AG04450 (cell line): Measurements from ENCODE around the gene CFAP58. TPM values are rescaled to one million over a fixed set of nuclear protein-coding genes. Genes with fewer than 3 reads are reported as not detected.

Source experiments
- CTCF ChIA-PET: fragments of 300-600, 350-600 bp; formaldehyde crosslinking; extraction: SDS; loops from one replicate; lab custom pipeline; 2022; ENCODE audit warnings: antibody characterized with exemption, inconsistent platforms; lab: Charles Lee
- POLR2A ChIA-PET: fragments of 350-600 bp; formaldehyde crosslinking; extraction: SDS; loops from one replicate; lab custom pipeline; 2021; ENCODE audit warnings: antibody characterized with exemption, inconsistent platforms; lab: Yijun Ruan, JAX
- DNase-seq: peaks from one replicate; pipeline ENCODE4 v3.0.0-alpha.2; 2011; ENCODE audit warnings: low read depth, low spot score
- H3K27ac ChIP-seq: one replicate; pipeline ENCODE4 v1.5.1; 2012; ENCODE audit warnings: low read depth, low read length, control low read depth
- H3K27me3 ChIP-seq: one replicate; pipeline ENCODE4 v1.6.0; 2012; ENCODE audit warnings: low read length; ENCODE audit not compliant: control insufficient read depth, insufficient read depth
- H3K4me3 ChIP-seq: 2 replicates; pipeline ENCODE4 v1.5.1; 2011; ENCODE audit warnings: mild to moderate bottlenecking, low read depth, low read length, control low read depth
- H3K9me3 ChIP-seq: 2 replicates; pipeline ENCODE4 v1.5.1; 2012; ENCODE audit warnings: low read length; ENCODE audit not compliant: control insufficient read depth, insufficient read depth
- polyA plus RNA-seq: library from polyadenylated mRNA; depleted of rRNA; stranded (reverse); fragments of >200 nt; gene quantifications from 2 replicates; pipeline ENCODE4 v1.2.3, GENCODE V29; 2011
- TF ChIP-seq, protein P1 (sequence below): IDR thresholded peaks from 2 replicates; pipeline ENCODE4 v1.5.1; 2011; ENCODE audit warnings: low read depth, low read length, control low read depth, inconsistent platforms

The CFAP58 gene
- polyA plus RNA-seq, 1 experiment: 0.51 TPM

DNA sequence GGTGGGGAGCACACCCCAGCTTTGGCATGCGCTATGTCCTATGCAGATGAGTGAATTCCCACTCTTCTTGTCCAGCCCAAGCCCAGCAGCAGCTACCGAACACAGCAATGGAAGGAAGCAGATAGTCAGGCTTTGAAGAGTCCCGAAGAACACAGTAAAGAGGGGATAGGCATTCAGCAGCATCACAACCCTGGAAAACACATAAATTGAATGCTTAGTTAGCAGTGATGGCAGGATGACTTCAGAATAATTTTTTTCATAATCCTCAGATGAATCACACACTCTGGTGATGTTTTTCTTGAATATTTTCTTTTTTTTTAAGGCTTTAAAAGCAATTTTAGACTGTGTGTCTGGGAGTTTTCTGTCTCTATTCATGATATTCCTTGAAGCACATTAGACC is 95.8 kb downstream of the CFAP58 start:
- H3K9me3 ChIP-seq: no peaks in the 10 kb centered on the region
- no peak overlapping the region for H3K4me3 ChIP-seq
- no peak overlapping the region for H3K27ac ChIP-seq
- POLR2A ChIA-PET: no interaction called here
- no peaks in the 10 kb centered on the region for H3K27me3 ChIP-seq
- DNase-seq: no peak
- TF ChIP-seq, protein P1, sequence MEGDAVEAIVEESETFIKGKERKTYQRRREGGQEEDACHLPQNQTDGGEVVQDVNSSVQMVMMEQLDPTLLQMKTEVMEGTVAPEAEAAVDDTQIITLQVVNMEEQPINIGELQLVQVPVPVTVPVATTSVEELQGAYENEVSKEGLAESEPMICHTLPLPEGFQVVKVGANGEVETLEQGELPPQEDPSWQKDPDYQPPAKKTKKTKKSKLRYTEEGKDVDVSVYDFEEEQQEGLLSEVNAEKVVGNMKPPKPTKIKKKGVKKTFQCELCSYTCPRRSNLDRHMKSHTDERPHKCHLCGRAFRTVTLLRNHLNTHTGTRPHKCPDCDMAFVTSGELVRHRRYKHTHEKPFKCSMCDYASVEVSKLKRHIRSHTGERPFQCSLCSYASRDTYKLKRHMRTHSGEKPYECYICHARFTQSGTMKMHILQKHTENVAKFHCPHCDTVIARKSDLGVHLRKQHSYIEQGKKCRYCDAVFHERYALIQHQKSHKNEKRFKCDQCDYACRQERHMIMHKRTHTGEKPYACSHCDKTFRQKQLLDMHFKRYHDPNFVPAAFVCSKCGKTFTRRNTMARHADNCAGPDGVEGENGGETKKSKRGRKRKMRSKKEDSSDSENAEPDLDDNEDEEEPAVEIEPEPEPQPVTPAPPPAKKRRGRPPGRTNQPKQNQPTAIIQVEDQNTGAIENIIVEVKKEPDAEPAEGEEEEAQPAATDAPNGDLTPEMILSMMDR: no peak
- CTCF ChIA-PET: no interaction called here

DNA sequence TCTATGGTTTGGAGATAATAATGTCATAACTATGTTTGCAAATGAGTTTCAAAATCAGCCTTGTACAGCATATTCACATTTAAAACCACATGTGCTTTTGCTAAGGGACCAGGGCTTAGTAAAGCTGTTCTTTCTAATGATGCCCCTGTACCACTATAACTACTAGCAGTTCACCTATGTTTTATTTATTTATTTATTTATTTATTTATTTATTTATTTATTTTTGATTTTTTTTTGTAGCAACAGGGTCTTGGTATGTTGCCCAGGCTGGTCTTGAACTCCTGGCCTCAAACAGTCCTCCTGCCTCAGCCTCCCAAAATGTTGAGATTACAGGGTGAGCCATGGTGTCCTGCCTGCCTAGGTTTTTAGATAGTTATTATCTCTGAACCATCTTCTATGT is 96.9 kb downstream of the CFAP58 start:
- DNase-seq: no peak
- H3K27me3 ChIP-seq: no peaks in the 10 kb centered on the region
- TF ChIP-seq, protein P1: no peak
- no peaks in the 10 kb centered on the region for H3K9me3 ChIP-seq
- CTCF ChIA-PET: no interaction called here
- POLR2A ChIA-PET: no interaction called here
- no peak overlapping the region for H3K27ac ChIP-seq
- H3K4me3 ChIP-seq: no peak overlapping the region

DNA sequence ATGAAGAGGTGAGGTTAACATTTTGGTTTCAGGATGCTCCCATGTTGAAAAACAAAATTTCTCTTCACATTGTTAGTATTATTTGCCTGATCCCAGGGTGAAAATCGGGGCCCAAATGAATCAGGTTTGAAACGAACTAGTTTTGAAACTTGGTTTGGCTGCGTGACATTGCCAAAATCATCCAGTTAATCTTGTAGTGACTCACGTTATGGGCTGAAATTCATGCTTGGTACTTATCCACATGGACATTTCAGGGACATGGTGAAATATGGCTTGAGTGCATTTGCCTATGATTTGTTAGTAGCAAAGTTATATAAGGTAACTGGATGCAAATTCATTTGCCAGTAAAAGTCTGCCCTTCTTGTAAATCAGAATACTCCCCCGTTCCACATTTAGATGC is 97.3 kb downstream of the CFAP58 start:
- Histone ChIP-seq H3K9me3 (no peaks in the 10 kb centered on the region), H3K27ac (no peak overlapping the region), H3K4me3 (no peak overlapping the region), H3K27me3 (no peaks in the 10 kb centered on the region)
- DNase-seq: no peak
- ChIA-PET CTCF (interaction anchor here (1.3 kb wide), 1 partner anchor 159 kb away, joined by 4 read pairs; no protein-coding TSS in a partner anchor), POLR2A (no interaction called here)
- TF ChIP-seq, protein P1: no peak

DNA sequence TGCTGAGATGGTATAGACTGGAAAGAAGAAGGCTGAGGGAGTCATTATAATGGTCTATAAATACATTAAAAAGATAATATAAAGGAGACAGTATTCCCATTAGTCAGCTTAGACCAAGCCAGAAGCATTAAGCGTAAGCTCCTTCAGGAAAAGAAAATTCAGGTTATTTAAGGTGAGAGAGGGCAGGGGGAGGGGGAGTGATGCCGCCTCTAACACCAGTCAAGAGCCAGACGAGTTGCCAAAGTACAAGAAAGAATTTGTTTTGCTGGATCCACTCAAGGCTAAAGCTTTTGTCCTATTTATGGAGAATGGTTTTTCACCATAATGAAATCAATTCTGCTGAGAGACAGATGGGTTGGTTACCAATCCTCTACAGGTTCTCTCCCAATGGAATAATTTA is 99.3 kb downstream of the CFAP58 start:
- no peaks in the 10 kb centered on the region for H3K27me3 ChIP-seq
- no peak overlapping the region for H3K27ac ChIP-seq
- H3K4me3 ChIP-seq: no peak overlapping the region
- no peak for DNase-seq
- POLR2A ChIA-PET: no interaction called here
- no peaks in the 10 kb centered on the region for H3K9me3 ChIP-seq
- TF ChIP-seq, protein P1: no peak
- CTCF ChIA-PET: interaction anchor here (0.6 kb wide), 1 partner anchor 50 kb away, joined by 3 read pairs; no protein-coding TSS in a partner anchor

DNA sequence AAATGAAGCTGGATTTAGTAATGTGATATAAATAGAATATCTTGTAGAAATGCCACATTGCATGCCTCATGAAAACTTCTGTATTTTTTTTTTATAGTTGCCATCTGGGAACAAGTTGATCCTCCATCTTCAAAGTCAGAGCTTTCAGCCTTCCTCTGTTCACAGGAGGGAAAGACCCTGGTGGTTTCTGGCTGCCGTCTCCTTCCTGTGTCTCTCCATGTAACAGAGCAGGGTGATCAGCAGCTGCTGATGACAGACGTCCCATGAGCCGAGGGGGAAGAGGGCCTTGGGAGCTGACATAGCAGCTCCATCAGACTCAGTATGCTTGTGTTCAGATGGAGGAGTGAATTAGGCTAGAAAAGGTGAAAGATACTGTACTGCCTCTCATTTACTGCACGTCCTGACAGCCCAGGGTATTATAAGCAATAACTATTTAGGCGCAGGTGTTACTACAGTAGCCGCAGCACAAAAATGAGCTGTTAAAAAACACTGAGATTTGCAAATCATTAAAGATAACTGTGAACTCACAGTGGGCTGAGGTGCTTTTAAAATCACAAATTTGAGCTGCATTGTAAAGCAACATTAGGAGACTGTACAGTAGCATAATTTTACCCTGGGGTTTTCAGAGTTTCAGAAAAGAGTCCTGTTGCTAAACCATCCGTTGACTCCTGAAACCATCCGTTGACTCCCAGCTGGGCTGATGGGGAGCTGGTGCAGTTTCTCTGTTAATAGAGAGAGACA is 103.3 kb downstream of the CFAP58 start:
- Histone ChIP-seq H3K4me3 (no peak overlapping the region), H3K27ac (no peak overlapping the region), H3K9me3 (no peaks in the 10 kb centered on the region), H3K27me3 (no peaks in the 10 kb centered on the region)
- ChIA-PET POLR2A (no interaction called here), CTCF (interaction anchor here (0.7 to 1.0 kb wide), 2 partner anchors 11 to 123 kb away, joined by 3 to 4 read pairs; no protein-coding TSS in a partner anchor)
- DNase-seq: no peak
- TF ChIP-seq, protein P1: no peak
